ENCODE results near the gene NSG2. TPM values are rescaled to one million over a fixed set of nuclear protein-coding genes. Genes with fewer than 3 reads are reported as not detected.

NSG2 gene
- total and polyA plus RNA-seq, 4 donors, result 0.14 TPM; not detected in 3

DNA sequence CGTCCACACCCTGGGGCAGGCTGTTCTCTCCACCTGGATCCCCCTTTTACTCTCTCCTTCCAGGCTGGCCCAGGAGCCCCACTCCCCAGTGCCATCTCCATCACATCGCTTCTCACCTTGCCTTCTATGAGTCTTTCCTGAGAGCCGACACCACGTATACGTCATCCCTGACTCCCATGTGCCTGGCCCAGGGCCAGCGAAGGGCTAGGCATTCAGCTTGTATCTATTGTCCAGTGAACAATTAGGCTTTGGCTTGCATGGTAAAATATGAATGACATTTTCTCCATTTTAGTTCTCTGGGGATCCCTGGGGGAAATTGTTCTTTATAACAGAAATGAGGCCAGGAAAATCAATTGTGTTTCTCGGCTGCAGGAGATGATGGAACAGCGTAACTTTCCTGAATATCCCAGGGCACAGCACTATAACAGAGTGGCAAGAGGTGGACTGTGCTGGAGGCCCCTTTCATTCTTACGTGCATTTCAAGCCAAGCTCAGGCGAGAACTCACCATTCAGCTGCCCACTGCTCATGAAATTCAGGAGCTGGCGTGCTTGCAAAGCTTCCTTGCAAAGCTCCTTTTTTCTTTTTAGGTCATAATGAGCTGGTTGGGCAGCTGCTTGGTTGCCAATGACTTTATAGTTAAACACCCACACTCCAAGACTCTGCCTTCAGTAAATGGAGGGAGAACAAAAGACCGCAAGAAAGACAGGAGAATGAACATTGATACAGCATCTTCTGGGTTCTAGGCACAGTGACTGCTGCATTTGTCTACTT, 37.7 kb downstream of the NSG2 start:
- H3K9ac ChIP-seq (ENCODE audit: low read depth in 1 of 2, low read length in 2 of 2), result no peak overlapping the region
- H3K4me3 ChIP-seq (ENCODE audit: low read depth in 1 of 3, low read length in 3 of 3), result no peak overlapping the region
- 83% methylated on average over 12 of the region's 12 CpGs for WGBS
- no peak for TF ChIP-seq HNF4G (IDR thresholded peaks at IDR 0.05)
- TF ChIP-seq FOXA1 (IDR thresholded peaks at IDR 0.05), result no peak
- TF ChIP-seq, protein P1, sequence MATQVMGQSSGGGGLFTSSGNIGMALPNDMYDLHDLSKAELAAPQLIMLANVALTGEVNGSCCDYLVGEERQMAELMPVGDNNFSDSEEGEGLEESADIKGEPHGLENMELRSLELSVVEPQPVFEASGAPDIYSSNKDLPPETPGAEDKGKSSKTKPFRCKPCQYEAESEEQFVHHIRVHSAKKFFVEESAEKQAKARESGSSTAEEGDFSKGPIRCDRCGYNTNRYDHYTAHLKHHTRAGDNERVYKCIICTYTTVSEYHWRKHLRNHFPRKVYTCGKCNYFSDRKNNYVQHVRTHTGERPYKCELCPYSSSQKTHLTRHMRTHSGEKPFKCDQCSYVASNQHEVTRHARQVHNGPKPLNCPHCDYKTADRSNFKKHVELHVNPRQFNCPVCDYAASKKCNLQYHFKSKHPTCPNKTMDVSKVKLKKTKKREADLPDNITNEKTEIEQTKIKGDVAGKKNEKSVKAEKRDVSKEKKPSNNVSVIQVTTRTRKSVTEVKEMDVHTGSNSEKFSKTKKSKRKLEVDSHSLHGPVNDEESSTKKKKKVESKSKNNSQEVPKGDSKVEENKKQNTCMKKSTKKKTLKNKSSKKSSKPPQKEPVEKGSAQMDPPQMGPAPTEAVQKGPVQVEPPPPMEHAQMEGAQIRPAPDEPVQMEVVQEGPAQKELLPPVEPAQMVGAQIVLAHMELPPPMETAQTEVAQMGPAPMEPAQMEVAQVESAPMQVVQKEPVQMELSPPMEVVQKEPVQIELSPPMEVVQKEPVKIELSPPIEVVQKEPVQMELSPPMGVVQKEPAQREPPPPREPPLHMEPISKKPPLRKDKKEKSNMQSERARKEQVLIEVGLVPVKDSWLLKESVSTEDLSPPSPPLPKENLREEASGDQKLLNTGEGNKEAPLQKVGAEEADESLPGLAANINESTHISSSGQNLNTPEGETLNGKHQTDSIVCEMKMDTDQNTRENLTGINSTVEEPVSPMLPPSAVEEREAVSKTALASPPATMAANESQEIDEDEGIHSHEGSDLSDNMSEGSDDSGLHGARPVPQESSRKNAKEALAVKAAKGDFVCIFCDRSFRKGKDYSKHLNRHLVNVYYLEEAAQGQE (IDR thresholded peaks at IDR 0.05), result no peak
- no peak for TF ChIP-seq SP1 (IDR thresholded peaks at IDR 0.05)
- TF ChIP-seq YY1 (IDR thresholded peaks at IDR 0.05), result no peak
- TF ChIP-seq, protein P2, sequence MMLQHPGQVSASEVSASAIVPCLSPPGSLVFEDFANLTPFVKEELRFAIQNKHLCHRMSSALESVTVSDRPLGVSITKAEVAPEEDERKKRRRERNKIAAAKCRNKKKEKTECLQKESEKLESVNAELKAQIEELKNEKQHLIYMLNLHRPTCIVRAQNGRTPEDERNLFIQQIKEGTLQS (IDR thresholded peaks at IDR 0.05), result no peak
- TF ChIP-seq, protein P3, sequence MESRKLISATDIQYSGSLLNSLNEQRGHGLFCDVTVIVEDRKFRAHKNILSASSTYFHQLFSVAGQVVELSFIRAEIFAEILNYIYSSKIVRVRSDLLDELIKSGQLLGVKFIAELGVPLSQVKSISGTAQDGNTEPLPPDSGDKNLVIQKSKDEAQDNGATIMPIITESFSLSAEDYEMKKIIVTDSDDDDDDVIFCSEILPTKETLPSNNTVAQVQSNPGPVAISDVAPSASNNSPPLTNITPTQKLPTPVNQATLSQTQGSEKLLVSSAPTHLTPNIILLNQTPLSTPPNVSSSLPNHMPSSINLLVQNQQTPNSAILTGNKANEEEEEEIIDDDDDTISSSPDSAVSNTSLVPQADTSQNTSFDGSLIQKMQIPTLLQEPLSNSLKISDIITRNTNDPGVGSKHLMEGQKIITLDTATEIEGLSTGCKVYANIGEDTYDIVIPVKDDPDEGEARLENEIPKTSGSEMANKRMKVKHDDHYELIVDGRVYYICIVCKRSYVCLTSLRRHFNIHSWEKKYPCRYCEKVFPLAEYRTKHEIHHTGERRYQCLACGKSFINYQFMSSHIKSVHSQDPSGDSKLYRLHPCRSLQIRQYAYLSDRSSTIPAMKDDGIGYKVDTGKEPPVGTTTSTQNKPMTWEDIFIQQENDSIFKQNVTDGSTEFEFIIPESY (IDR thresholded peaks at IDR 0.05), result no peak
- no peak for TF ChIP-seq TAF1 (conservative IDR thresholded peaks at IDR 0.05)
- no peak for TF ChIP-seq FOXA2 (IDR thresholded peaks at IDR 0.05)
- TF ChIP-seq, protein P4, sequence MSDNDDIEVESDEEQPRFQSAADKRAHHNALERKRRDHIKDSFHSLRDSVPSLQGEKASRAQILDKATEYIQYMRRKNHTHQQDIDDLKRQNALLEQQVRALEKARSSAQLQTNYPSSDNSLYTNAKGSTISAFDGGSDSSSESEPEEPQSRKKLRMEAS (IDR thresholded peaks at IDR 0.05), result no peak
- no peak for TF ChIP-seq HNF4A (conservative IDR thresholded peaks at IDR 0.05)
- TF ChIP-seq RAD21 (IDR thresholded peaks at IDR 0.05), result no peak
- no peak for TF ChIP-seq EGR1 (IDR thresholded peaks at IDR 0.05; ENCODE audit: low read depth in 2 of 2)
- no peak for TF ChIP-seq JUND (IDR thresholded peaks at IDR 0.05)
- H3K4me1 ChIP-seq (ENCODE audit: control insufficient read depth in 4 of 4, insufficient read depth in 4 of 4, low read length in 3 of 4), result no peaks in the 10 kb centered on the region
- H3K27ac ChIP-seq (ENCODE audit: low read depth in 1 of 2, low read length in 2 of 2), result no peak overlapping the region
- no peaks in the 10 kb centered on the region for H3K9me3 ChIP-seq (ENCODE audit: control insufficient read depth in 4 of 4, low read length in 3 of 4)
- H3K27me3 ChIP-seq (ENCODE audit: control insufficient read depth in 4 of 4, insufficient read depth in 4 of 4, low read length in 3 of 4), result no peaks in the 10 kb centered on the region
- DNase-seq (ENCODE audit: low spot score), result no peak
- H3K36me3 ChIP-seq (ENCODE audit: control insufficient read depth in 4 of 4, insufficient read depth in 3 of 4, low read depth in 1 of 4, low read length in 3 of 4), result no peaks in the 10 kb centered on the region

DNA sequence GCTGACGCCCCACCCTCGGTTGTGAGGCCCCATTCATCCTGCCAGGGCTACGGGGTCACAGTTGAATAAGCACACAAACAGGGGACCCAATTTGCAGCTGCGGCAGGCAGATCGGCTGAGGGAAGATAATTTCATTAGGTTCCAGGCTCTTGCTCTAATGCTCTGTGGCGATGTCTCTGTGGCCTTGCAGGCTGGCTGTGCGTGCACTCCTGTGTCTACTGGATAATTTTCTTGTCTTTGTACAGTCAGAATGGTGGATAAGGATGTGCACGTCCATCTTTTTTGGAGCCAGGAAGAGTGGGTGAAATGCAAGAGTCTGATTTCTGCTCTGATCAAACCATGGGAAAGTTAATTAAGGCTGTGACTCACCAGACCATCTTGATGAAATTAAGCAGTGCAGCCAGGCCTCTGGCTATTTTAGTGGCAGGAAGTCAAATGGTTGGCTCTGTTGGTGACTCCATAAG, 39.2 kb downstream of the NSG2 start:
- H3K4me1 ChIP-seq (ENCODE audit: control insufficient read depth in 4 of 4, insufficient read depth in 4 of 4, low read length in 3 of 4), result no peaks in the 10 kb centered on the region
- no peak overlapping the region for H3K9ac ChIP-seq (ENCODE audit: low read depth in 1 of 2, low read length in 2 of 2)
- H3K27ac ChIP-seq (ENCODE audit: low read depth in 1 of 2, low read length in 2 of 2), result no peak overlapping the region
- no peak overlapping the region for H3K4me3 ChIP-seq (ENCODE audit: low read depth in 1 of 3, low read length in 3 of 3)
- no peaks in the 10 kb centered on the region for H3K27me3 ChIP-seq (ENCODE audit: control insufficient read depth in 4 of 4, insufficient read depth in 4 of 4, low read length in 3 of 4)
- WGBS, result 74% methylated on average over 8 of the region's 8 CpGs
- no peak for DNase-seq (ENCODE audit: low spot score)
- H3K9me3 ChIP-seq (ENCODE audit: control insufficient read depth in 4 of 4, low read length in 3 of 4), result no peaks in the 10 kb centered on the region
- TF ChIP-seq JUND (IDR thresholded peaks at IDR 0.05) (no peak), FOXA1 (IDR thresholded peaks at IDR 0.05) (no peak), YY1 (IDR thresholded peaks at IDR 0.05) (no peak), RXRA (IDR thresholded peaks at IDR 0.05) (no peak), RAD21 (IDR thresholded peaks at IDR 0.05) (no peak), GABPA (IDR thresholded peaks at IDR 0.05 in 1 of 2, conservative IDR thresholded peaks at IDR 0.05 in 1 of 2) (no peak), NR2F2 (IDR thresholded peaks at IDR 0.05) (no peak), HNF4G (IDR thresholded peaks at IDR 0.05) (no peak), EGR1 (IDR thresholded peaks at IDR 0.05; ENCODE audit: low read depth in 2 of 2) (no peak), SP1 (IDR thresholded peaks at IDR 0.05) (no peak), HNF4A (conservative IDR thresholded peaks at IDR 0.05) (no peak)
- TF ChIP-seq, protein P4 (IDR thresholded peaks at IDR 0.05), result no peak
- TF ChIP-seq, protein P3 (IDR thresholded peaks at IDR 0.05), result no peak
- TF ChIP-seq, protein P5, sequence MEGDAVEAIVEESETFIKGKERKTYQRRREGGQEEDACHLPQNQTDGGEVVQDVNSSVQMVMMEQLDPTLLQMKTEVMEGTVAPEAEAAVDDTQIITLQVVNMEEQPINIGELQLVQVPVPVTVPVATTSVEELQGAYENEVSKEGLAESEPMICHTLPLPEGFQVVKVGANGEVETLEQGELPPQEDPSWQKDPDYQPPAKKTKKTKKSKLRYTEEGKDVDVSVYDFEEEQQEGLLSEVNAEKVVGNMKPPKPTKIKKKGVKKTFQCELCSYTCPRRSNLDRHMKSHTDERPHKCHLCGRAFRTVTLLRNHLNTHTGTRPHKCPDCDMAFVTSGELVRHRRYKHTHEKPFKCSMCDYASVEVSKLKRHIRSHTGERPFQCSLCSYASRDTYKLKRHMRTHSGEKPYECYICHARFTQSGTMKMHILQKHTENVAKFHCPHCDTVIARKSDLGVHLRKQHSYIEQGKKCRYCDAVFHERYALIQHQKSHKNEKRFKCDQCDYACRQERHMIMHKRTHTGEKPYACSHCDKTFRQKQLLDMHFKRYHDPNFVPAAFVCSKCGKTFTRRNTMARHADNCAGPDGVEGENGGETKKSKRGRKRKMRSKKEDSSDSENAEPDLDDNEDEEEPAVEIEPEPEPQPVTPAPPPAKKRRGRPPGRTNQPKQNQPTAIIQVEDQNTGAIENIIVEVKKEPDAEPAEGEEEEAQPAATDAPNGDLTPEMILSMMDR (IDR thresholded peaks at IDR 0.05; ENCODE audit: low read depth, low read length, missing input control), result no peak
- no peaks in the 10 kb centered on the region for H3K36me3 ChIP-seq (ENCODE audit: control insufficient read depth in 4 of 4, insufficient read depth in 3 of 4, low read depth in 1 of 4, low read length in 3 of 4)
